Hepatocyte (in vitro differentiated cells): ENCODE results near the gene RGCC. TPM values are rescaled to one million over a fixed set of nuclear protein-coding genes. Genes with fewer than 3 reads are reported as not detected.

Experiments
- DNase-seq: peaks from one replicate; pipeline ENCODE4 v3.0.0-alpha.2; 2016; ENCODE audit warnings: low spot score
- H2AFZ ChIP-seq: fragments of 200-600 bp; sonication (generic); 2 replicates; pipeline ENCODE4 v1.6.0; 2016; ENCODE audit warnings: antibody characterized with exemption, mild to moderate bottlenecking
- H3K27ac ChIP-seq: fragments of 200-600 bp; sonication (generic); 2 replicates; pipeline ENCODE4 v1.5.1; 2016; ENCODE audit warnings: mild to moderate bottlenecking
- H3K27me3 ChIP-seq: fragments of 200-600 bp; sonication (generic); 2 replicates; pipeline ENCODE4 v1.6.1; 2016
- H3K36me3 ChIP-seq: fragments of 200-600 bp; sonication (generic); replicated peaks from 2 replicates; pipeline ENCODE4 v1.5.1; 2016; ENCODE audit warnings: low read depth; ENCODE audit not compliant: insufficient read depth
- H3K4me1 ChIP-seq: fragments of 200-600 bp; sonication (generic); 2 replicates; pipeline ENCODE4 v1.5.1; 2016; ENCODE audit warnings: mild to moderate bottlenecking, moderate library complexity; ENCODE audit not compliant: insufficient read depth
- H3K4me2 ChIP-seq: fragments of 200-600 bp; sonication (generic); 2 replicates; pipeline ENCODE4 v1.6.0; 2016
- H3K4me3 ChIP-seq: fragments of 200-600 bp; sonication (generic); 2 replicates; pipeline ENCODE4 v1.5.1; 2016; ENCODE audit warnings: mild to moderate bottlenecking
- H3K79me2 ChIP-seq: fragments of 200-600 bp; sonication (generic); 2 replicates; pipeline ENCODE4 v1.6.0; 2017; ENCODE audit warnings: mild to moderate bottlenecking
- H3K9me2 ChIP-seq: fragments of 200-600 bp; sonication (generic); replicated peaks from 2 replicates; pipeline ENCODE4 v1.6.0; 2017; ENCODE audit warnings: mild to moderate bottlenecking; ENCODE audit not compliant: insufficient read depth
- H3K9me3 ChIP-seq: fragments of 200-600 bp; sonication (generic); 2 replicates; pipeline ENCODE4 v1.5.1; 2016; ENCODE audit warnings: low read depth, mild to moderate bottlenecking
- H4K20me1 ChIP-seq: fragments of 200-600 bp; sonication (generic); 2 replicates; pipeline ENCODE4 v1.6.0; 2016; ENCODE audit warnings: mild to moderate bottlenecking; ENCODE audit not compliant: insufficient read depth, poor library complexity, severe bottlenecking
- EZH2 ChIP-seq: fragments of 200-600 bp; sonication (generic); IDR thresholded peaks from 2 replicates; pipeline ENCODE4 v1.6.1; 2016; ENCODE audit warnings: antibody characterized with exemption, mild to moderate bottlenecking, borderline replicate concordance
- EZH2phosphoT487 ChIP-seq: fragments of 200-600 bp; sonication (generic); IDR thresholded peaks from one replicate; pipeline ENCODE4 v1.6.1; 2018; ENCODE audit warnings: antibody characterized with exemption, mild to moderate bottlenecking, low read depth, moderate library complexity; ENCODE audit not compliant: unreplicated experiment, severe bottlenecking
- WGBS: methylation state at CpG from one replicate; pipeline ENCODE4 v1.1.6; 2016; ENCODE audit warnings: low lambda C conversion rate; ENCODE audit errors: missing lambda C conversion rate; 5-methylcytosine and 5-hydroxymethylcytosine counted together
- polyA plus RNA-seq: library from polyadenylated mRNA; unstranded; fragments of >200 nt; fragmentation: Nextera tagmentation; extraction: Ambion mirVana; gene quantifications from 2 replicates; pipeline ENCODE4 v1.2.1, GENCODE V29; 2016
- total RNA-seq: library from RNA; depleted of rRNA; stranded (reverse); fragments of >200 nt; gene quantifications from 2 replicates; pipeline ENCODE4 v1.2.3, GENCODE V29; 2014
- TF ChIP-seq, protein P1 (sequence below): fragments of 200-600 bp; sonication (generic); IDR thresholded peaks from 2 replicates; pipeline ENCODE4 v1.5.1; 2016; ENCODE audit warnings: antibody characterized with exemption, mild to moderate bottlenecking; ENCODE audit not compliant: poor library complexity

RGCC gene
- total and polyA plus RNA-seq, 2 experiments from 2014 or later: 8.1 to 19.9 TPM

DNA sequence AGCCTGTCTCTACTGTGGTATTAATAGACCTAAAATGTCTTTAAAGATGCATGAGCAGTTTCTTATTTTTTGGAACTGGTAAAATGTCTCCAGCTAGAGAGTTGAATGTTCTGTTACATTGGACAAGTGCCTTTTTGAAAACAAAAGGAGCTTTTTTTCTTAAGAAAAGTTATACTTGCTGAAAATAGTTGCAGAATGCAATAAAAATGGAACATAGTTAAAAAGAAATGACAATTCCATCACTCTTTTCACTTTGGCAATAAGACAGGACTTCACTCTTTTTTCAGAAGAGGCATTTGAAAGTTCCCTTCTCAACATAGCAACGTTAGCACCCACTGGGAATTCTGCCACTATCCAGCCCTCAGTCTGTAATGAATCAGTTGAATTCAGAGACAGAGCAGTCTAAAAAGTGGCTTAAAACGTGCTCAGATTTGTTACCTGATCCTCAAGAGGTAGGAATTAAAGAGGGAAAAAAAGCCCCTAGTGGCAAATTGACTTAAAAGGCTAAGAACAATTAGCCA, 10.1 kb downstream of the RGCC start:
- DNase-seq: no peak
- 59% methylated on average over 2 of the region's 2 CpGs for WGBS
- TF ChIP-seq EZH2phosphoT487: no peak
- TF ChIP-seq, protein P1, sequence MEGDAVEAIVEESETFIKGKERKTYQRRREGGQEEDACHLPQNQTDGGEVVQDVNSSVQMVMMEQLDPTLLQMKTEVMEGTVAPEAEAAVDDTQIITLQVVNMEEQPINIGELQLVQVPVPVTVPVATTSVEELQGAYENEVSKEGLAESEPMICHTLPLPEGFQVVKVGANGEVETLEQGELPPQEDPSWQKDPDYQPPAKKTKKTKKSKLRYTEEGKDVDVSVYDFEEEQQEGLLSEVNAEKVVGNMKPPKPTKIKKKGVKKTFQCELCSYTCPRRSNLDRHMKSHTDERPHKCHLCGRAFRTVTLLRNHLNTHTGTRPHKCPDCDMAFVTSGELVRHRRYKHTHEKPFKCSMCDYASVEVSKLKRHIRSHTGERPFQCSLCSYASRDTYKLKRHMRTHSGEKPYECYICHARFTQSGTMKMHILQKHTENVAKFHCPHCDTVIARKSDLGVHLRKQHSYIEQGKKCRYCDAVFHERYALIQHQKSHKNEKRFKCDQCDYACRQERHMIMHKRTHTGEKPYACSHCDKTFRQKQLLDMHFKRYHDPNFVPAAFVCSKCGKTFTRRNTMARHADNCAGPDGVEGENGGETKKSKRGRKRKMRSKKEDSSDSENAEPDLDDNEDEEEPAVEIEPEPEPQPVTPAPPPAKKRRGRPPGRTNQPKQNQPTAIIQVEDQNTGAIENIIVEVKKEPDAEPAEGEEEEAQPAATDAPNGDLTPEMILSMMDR: no peak
- TF ChIP-seq EZH2: no peak
- no peaks in the 10 kb centered on the region for H3K36me3 ChIP-seq
- H3K4me1 ChIP-seq: no peaks in the 10 kb centered on the region
- no peaks in the 10 kb centered on the region for H3K9me2 ChIP-seq
- no peak overlapping the region for H2AFZ ChIP-seq
- no peaks in the 10 kb centered on the region for H3K9me3 ChIP-seq
- no peak overlapping the region for H3K4me3 ChIP-seq
- H3K27me3 ChIP-seq: no peaks in the 10 kb centered on the region
- no peak overlapping the region for H3K4me2 ChIP-seq
- H3K79me2 ChIP-seq: no peaks in the 10 kb centered on the region
- no peak overlapping the region for H3K27ac ChIP-seq
- H4K20me1 ChIP-seq: no peaks in the 10 kb centered on the region

DNA sequence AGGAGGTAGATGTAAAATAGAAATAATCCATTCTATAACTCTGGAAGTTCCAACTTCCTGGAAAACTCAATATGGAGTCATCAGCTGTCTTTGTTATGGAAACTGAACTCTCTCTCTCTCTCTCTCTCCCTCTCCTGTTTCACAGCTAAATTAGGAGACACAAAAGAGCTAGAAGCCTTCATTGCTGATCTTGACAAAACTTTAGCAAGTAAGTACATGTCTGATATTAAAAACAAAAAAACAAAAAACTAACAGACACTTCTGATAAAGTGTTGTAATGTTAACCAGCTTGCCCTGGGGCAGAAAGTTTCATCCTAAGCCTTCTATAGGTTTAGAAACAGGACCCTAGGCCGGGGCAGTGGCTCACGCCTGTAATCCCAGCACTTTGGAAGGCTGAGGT, 11.3 kb downstream of the RGCC start:
- WGBS: 79% methylated on average over 2 of the region's 2 CpGs
- Histone ChIP-seq H3K27ac (no peak overlapping the region), H3K36me3 (no peaks in the 10 kb centered on the region), H3K4me2 (no peak overlapping the region), H3K79me2 (no peaks in the 10 kb centered on the region), H4K20me1 (no peaks in the 10 kb centered on the region), H3K4me3 (no peak overlapping the region), H3K9me2 (no peaks in the 10 kb centered on the region), H3K27me3 (no peaks in the 10 kb centered on the region), H2AFZ (no peak overlapping the region), H3K4me1 (no peaks in the 10 kb centered on the region), H3K9me3 (no peaks in the 10 kb centered on the region)
- DNase-seq: no peak
- TF ChIP-seq EZH2phosphoT487 (no peak), EZH2 (no peak)
- TF ChIP-seq, protein P1: no peak

DNA sequence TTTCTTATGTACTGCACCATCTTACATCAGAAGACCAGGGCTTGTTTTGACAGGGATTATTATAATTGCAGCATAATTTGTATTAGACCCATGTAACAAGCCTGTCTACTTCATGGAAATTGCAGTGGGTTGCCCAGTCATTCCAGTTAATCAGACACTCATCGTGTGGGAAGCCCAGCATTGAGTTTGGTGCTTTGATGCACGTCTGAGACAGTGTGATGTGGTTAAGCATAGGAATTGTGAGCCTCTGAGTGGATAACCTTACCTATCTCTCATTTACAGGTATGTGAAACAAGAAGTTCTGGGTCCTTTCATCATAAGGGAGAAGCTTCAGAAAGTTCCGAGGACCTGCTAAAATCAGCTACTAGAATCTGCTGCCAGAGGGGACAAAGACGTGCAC, 12.8 kb downstream of the RGCC start:
- Histone ChIP-seq H3K4me2 (no peak overlapping the region), H2AFZ (no peak overlapping the region), H3K27me3 (no peaks in the 10 kb centered on the region), H3K36me3 (no peaks in the 10 kb centered on the region), H3K79me2 (no peaks in the 10 kb centered on the region), H4K20me1 (no peaks in the 10 kb centered on the region), H3K27ac (no peak overlapping the region), H3K4me1 (no peaks in the 10 kb centered on the region), H3K9me3 (no peaks in the 10 kb centered on the region), H3K4me3 (no peak overlapping the region), H3K9me2 (no peaks in the 10 kb centered on the region)
- TF ChIP-seq EZH2: no peak
- TF ChIP-seq, protein P1: no peak
- TF ChIP-seq EZH2phosphoT487: no peak
- no peak for DNase-seq
- WGBS: 83% methylated on average over 4 of the region's 4 CpGs

DNA sequence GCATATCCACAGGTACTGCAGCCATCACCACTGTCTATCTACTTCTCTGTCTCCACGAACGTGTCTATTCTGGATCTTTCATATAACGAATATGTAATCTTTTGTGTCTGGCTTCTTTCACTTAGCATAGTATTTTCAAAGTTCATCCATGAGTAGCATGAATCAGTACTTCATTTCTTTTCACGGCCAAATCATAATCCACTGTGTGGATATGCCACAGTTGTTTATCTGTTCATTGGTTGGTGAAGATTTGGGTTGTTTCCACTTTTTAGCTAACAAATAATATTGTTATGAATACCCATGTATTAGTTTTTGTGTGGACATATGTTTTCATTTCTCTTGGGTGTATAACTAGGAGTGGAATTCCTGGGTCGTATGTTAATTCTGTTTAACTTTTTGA, 14.4 kb downstream of the RGCC start:
- WGBS: 88% methylated on average over 5 of the region's 5 CpGs
- no peaks in the 10 kb centered on the region for H3K36me3 ChIP-seq
- H3K4me2 ChIP-seq: no peak overlapping the region
- no peaks in the 10 kb centered on the region for H3K4me1 ChIP-seq
- no peak overlapping the region for H3K4me3 ChIP-seq
- no peak overlapping the region for H3K27ac ChIP-seq
- H3K27me3 ChIP-seq: no peaks in the 10 kb centered on the region
- H3K9me2 ChIP-seq: no peaks in the 10 kb centered on the region
- H3K79me2 ChIP-seq: no peaks in the 10 kb centered on the region
- no peaks in the 10 kb centered on the region for H4K20me1 ChIP-seq
- DNase-seq: no peak
- no peaks in the 10 kb centered on the region for H3K9me3 ChIP-seq
- H2AFZ ChIP-seq: no peak overlapping the region
- TF ChIP-seq, protein P1: no peak
- no peak for TF ChIP-seq EZH2
- TF ChIP-seq EZH2phosphoT487: no peak
